WTC11 (cell line): Measurements from ENCODE around the gene LUC7L. TPM values are rescaled to one million over a fixed set of nuclear protein-coding genes. Genes with fewer than 3 reads are reported as not detected.

Experiments
- ATAC-seq: fragments of 200-7000 bp; cut with Tn5 transposase; 2 replicates; pipeline ENCODE4 v1.10.0; 2021; ENCODE audit warnings: mild to moderate bottlenecking, moderate library complexity
- CTCF ChIA-PET: fragments of 300-600 bp; sonication (Branson Sonifier 250); formaldehyde crosslinking; loops from one replicate; lab custom pipeline; 2021; ENCODE audit warnings: antibody characterized with exemption; lab: Charles Lee
- POLR2A ChIA-PET: fragments of 350-600 bp; sonication (Branson Sonifier 250); formaldehyde crosslinking; loops from one replicate; lab custom pipeline; 2021; ENCODE audit warnings: antibody characterized with exemption; lab: Charles Lee
- DNase-seq: peaks from one replicate; pipeline ENCODE4 v3.0.0; 2021; ENCODE audit warnings: low spot score
- H3K27ac Mint-ChIP-seq: 2 replicates; pipeline ENCODE4 v1.8.0; 2021; ENCODE audit warnings: mixed read lengths
- H3K27me3 Mint-ChIP-seq: 2 replicates; pipeline ENCODE4 v1.8.0; 2021; ENCODE audit warnings: low read depth, mild to moderate bottlenecking, moderate library complexity, mixed read lengths
- H3K36me3 Mint-ChIP-seq: 2 replicates; pipeline ENCODE4 v1.8.0; 2021; ENCODE audit warnings: mixed read lengths
- H3K4me1 Mint-ChIP-seq: 2 replicates; pipeline ENCODE4 v1.8.0; 2022; ENCODE audit warnings: mixed read lengths
- H3K4me3 Mint-ChIP-seq: 2 replicates; pipeline ENCODE4 v1.8.0; 2021; ENCODE audit warnings: mild to moderate bottlenecking, moderate library complexity, mixed read lengths
- H3K9me3 Mint-ChIP-seq: 2 replicates; pipeline ENCODE4 v1.8.0; 2021; ENCODE audit warnings: mixed read lengths
- CDX4 ChIP-seq: fragments of 250-450 bp; sonication (Bioruptor Pico); IDR thresholded peaks from 2 replicates; pipeline ENCODE4 v1.9.0; 2021; ENCODE audit warnings: moderate library complexity, mild to moderate bottlenecking, inconsistent platforms, borderline replicate concordance
- CTCF ChIP-seq: fragments of 200-600 bp; IDR thresholded peaks from 2 replicates; pipeline ENCODE4 v1.8.0; 2022; ENCODE audit warnings: antibody characterized with exemption
- ELF4 ChIP-seq: sonication (generic); formaldehyde crosslinking; IDR thresholded peaks from 2 replicates; pipeline ENCODE4 v1.8.1; 2022; ENCODE audit warnings: low read depth, mild to moderate bottlenecking, moderate library complexity, missing genetic modification reagents
- FOXP1 ChIP-seq: sonication (generic); formaldehyde crosslinking; IDR thresholded peaks from 2 replicates; pipeline ENCODE4 v1.8.0; 2022; ENCODE audit warnings: missing genetic modification reagents, mild to moderate bottlenecking, moderate library complexity, borderline replicate concordance
- FOXP4 ChIP-seq: sonication (generic); formaldehyde crosslinking; IDR thresholded peaks from 2 replicates; pipeline ENCODE4 v1.8.0; 2022; ENCODE audit warnings: mild to moderate bottlenecking, missing genetic modification reagents
- HMGXB4 ChIP-seq: sonication (generic); formaldehyde crosslinking; IDR thresholded peaks from 2 replicates; pipeline ENCODE4 v1.8.1; 2023; ENCODE audit warnings: mild to moderate bottlenecking, moderate library complexity, missing genetic modification reagents
- KAT7 ChIP-seq: sonication (generic); formaldehyde crosslinking; IDR thresholded peaks from 2 replicates; pipeline ENCODE4 v1.8.1; 2023; ENCODE audit warnings: missing genetic modification reagents, mild to moderate bottlenecking, borderline replicate concordance
- MLX ChIP-seq: sonication (generic); formaldehyde crosslinking; IDR thresholded peaks from 2 replicates; pipeline ENCODE4 v1.8.1; 2023; ENCODE audit warnings: mild to moderate bottlenecking, missing genetic modification reagents, moderate library complexity
- MXD4 ChIP-seq: fragments of 250-450 bp; sonication (Bioruptor Pico); IDR thresholded peaks from 2 replicates; pipeline ENCODE4 v1.8.0; 2021; ENCODE audit warnings: mild to moderate bottlenecking, moderate library complexity, borderline replicate concordance
- PRDM15 ChIP-seq: sonication (generic); formaldehyde crosslinking; IDR thresholded peaks from 2 replicates; pipeline ENCODE4 v1.8.0; 2022; ENCODE audit warnings: missing genetic modification reagents
- SMAD4 ChIP-seq: sonication (generic); formaldehyde crosslinking; IDR thresholded peaks from 2 replicates; pipeline ENCODE4 v1.8.0; 2022; ENCODE audit warnings: mild to moderate bottlenecking, missing genetic modification reagents
- SP1 ChIP-seq: sonication (generic); formaldehyde crosslinking; conservative IDR thresholded peaks from 2 replicates; pipeline ENCODE4 v1.8.1; 2022; ENCODE audit warnings: missing genetic modification reagents
- TEAD1 ChIP-seq: sonication (generic); formaldehyde crosslinking; IDR thresholded peaks from 2 replicates; pipeline ENCODE4 v1.8.0; 2022; ENCODE audit warnings: mild to moderate bottlenecking, missing genetic modification reagents
- USF1 ChIP-seq: sonication (generic); formaldehyde crosslinking; IDR thresholded peaks from 2 replicates; pipeline ENCODE4 v1.8.0; 2022; ENCODE audit warnings: mild to moderate bottlenecking, missing genetic modification reagents
- USF2 ChIP-seq: sonication (generic); formaldehyde crosslinking; IDR thresholded peaks from 2 replicates; pipeline ENCODE4 v1.8.1; 2023; ENCODE audit warnings: mild to moderate bottlenecking, missing genetic modification reagents, moderate library complexity
- ZNF532 ChIP-seq: fragments of 250-450 bp; sonication (Bioruptor Pico); IDR thresholded peaks from 2 replicates; pipeline ENCODE4 v1.9.0; 2021; ENCODE audit warnings: mild to moderate bottlenecking, borderline replicate concordance
- total RNA-seq: library from RNA; stranded (reverse); gene quantifications from 3 replicates; pipeline ENCODE4 v1.2.3, GENCODE V29; 2021

LUC7L gene
- total RNA-seq, 1 experiment from 2014 or later, result 111 TPM

- TF ChIP-seq CTCF, result no peak
- peak; percentile 11; the same call in 1 of the 2 replicates for TF ChIP-seq USF1 (CRISPR knock-in tag)
- TF ChIP-seq MXD4 (CRISPR knock-in tag), result no peak
- peak; percentile 54 for TF ChIP-seq HMGXB4 (CRISPR knock-in tag)
- TF ChIP-seq MLX (CRISPR knock-in tag), result no peak
- TF ChIP-seq KAT7, result no peak
- peak; percentile 99 for TF ChIP-seq SP1
- TF ChIP-seq PRDM15, result no peak
- TF ChIP-seq CDX4 (CRISPR knock-in tag), result no peak
Observed at GRCh38 chr16:234468-235305, 5.4 kb upstream of the LUC7L start, which contains the start of gene FAM234A (continued).

GRCh38 chr16:230949-231348, 1.7 kb upstream of the LUC7L start:
- Mint-ChIP-seq H3K9me3 (no peaks in the 10 kb centered on the region), H3K36me3 (peaks cover 26% of the 10 kb centered on the region), H3K27me3 (0 out of 2 replicates have a peak, but pooled peaks cover 3% of the 10 kb centered on the region), H3K4me1 (peaks cover 24% of the 10 kb centered on the region), H3K27ac (no peak overlapping the region; the same call in 1 of the 2 replicates), H3K4me3 (no peak overlapping the region; the same call in 1 of the 2 replicates)
- DNase-seq (no peak), ATAC-seq (no peak)
- ChIA-PET POLR2A (no interaction called here), CTCF (no interaction called here)
- TF ChIP-seq MLX (CRISPR knock-in tag) (no peak), ZNF532 (CRISPR knock-in tag) (no peak), USF2 (CRISPR knock-in tag) (no peak), TEAD1 (CRISPR knock-in tag) (no peak), SMAD4 (no peak), FOXP4 (CRISPR knock-in tag) (no peak), FOXP1 (CRISPR knock-in tag) (no peak), ELF4 (CRISPR knock-in tag) (no peak)
